Spleen (tissue), 11 donors: ENCODE results near the gene ANO2. TPM values are rescaled to one million over a fixed set of nuclear protein-coding genes. Genes with fewer than 3 reads are reported as not detected.

ENCODE experiments used
- DNase-seq: peaks from one replicate; pipeline ENCODE4 v3.0.0-alpha.2; 2020
- H3K27ac ChIP-seq, 8 donors: fragments of 200-600 bp; sonication (generic) in 7 of 8; 1 replicate in 4 of 8; 2 replicates in 4 of 8; pipeline versions ENCODE4 v1.5.0 to v1.8.0; 2016 to 2021; ENCODE audit warnings: inconsistent platforms in 4 of 8, mild to moderate bottlenecking in 4 of 8, moderate library complexity in 1 of 8
- H3K27me3 ChIP-seq, 7 donors: fragments of 200-600 bp; sonication (generic) in 6 of 7; replicated peaks in 1 of 7; 1 replicate in 4 of 7; 2 replicates in 3 of 7; pipeline versions ENCODE4 v1.5.0 to v1.8.0; 2016 to 2021; ENCODE audit warnings: inconsistent platforms in 3 of 7, mild to moderate bottlenecking in 1 of 7
- H3K36me3 ChIP-seq, 6 donors: fragments of 200-600 bp; sonication (generic) in 5 of 6; 1 replicate in 4 of 6; 2 replicates in 2 of 6; pipeline versions ENCODE4 v1.5.0 to v1.8.0; 2016 to 2021; ENCODE audit warnings: inconsistent platforms in 2 of 6
- H3K4me1 ChIP-seq, 6 donors: fragments of 200-600 bp; sonication (generic) in 5 of 6; 1 replicate in 3 of 6; 2 replicates in 3 of 6; pipeline versions ENCODE4 v1.5.0 to v1.8.0; 2016 to 2021; ENCODE audit warnings: inconsistent platforms in 3 of 6
- H3K4me3 ChIP-seq, 8 donors: fragments of 200-600 bp; sonication (generic) in 7 of 8; 1 replicate in 4 of 8; 2 replicates in 4 of 8; pipeline versions ENCODE4 v1.5.0 to v1.8.0; 2016 to 2021; ENCODE audit warnings: inconsistent platforms in 4 of 8, mild to moderate bottlenecking in 4 of 8, moderate library complexity in 2 of 8
- H3K9me3 ChIP-seq, 8 donors: fragments of 200-600 bp; sonication (generic) in 7 of 8; 1 replicate in 4 of 8; 2 replicates in 4 of 8; pipeline versions ENCODE4 v1.5.0 to v1.8.0; 2016 to 2021; ENCODE audit warnings: inconsistent platforms in 4 of 8
- POLR2A ChIP-seq, 3 donors: fragments of 450-650 bp; IDR thresholded peaks; one replicate each; pipeline ENCODE4 v1.5.1; 2017; ENCODE audit warnings: antibody characterized with exemption in 3 of 3, mild to moderate bottlenecking in 1 of 3
- POLR2AphosphoS5 ChIP-seq, 3 donors: sonication (generic); formaldehyde crosslinking; IDR thresholded peaks; one replicate each; pipeline ENCODE4 v1.5.1; 2017; ENCODE audit warnings: antibody characterized with exemption in 3 of 3
- WGBS, 5 donors: extraction: QIAGEN DNeasy Blood & Tissue Kit in 3 of 5; methylation state at CpG; one replicate each; pipeline versions ENCODE4 v1.1.5 to v1.1.7; 2013 to 2018; 5-methylcytosine and 5-hydroxymethylcytosine counted together
- intact Hi-C: fragments of 100-400 bp; cut with DNase I; formaldehyde crosslinking; loops from one replicate; pipeline ENCODE4 v1.15.0; 2023; ENCODE audit warnings: low total_unique reads
- polyA plus RNA-seq, 3 donors: library from polyadenylated mRNA; stranded (reverse); fragments of 200-250 nt; gene quantifications; one replicate each; pipeline ENCODE4 v1.2.1, GENCODE V29; 2013
- total RNA-seq, 7 donors: library from RNA; depleted of rRNA in 3 of 7; stranded (reverse); fragments of >200 nt in 3 of 7; fragmentation: NEBNext Ultra II Directional in 4 of 7; extraction: Animal tissue kit (Norgen Biotek cat#: 25700) in 4 of 7; gene quantifications; one replicate each; pipeline versions ENCODE4 v1.1.0 to v1.2.1, GENCODE V29; 2016 to 2021
- TF ChIP-seq, protein P1 (sequence below), 11 experiments: fragments of 200-600 bp in 7 of 11; fragments of 450-650 bp in 4 of 11; sonication (generic) in 4 of 11; IDR thresholded peaks in 8 of 11; conservative IDR thresholded peaks in 3 of 11; 1 replicate in 7 of 11; 2 replicates in 4 of 11; pipeline versions ENCODE4 v1.4.0 to v1.8.0; 2016 to 2021; ENCODE audit warnings: antibody characterized with exemption in 11 of 11, inconsistent platforms in 4 of 11, mild to moderate bottlenecking in 1 of 11
- donor health status: healthy with polysubstance abuse.
- donor health status: DM: no; HTN: no; CAD: no; lungs with moderate emphysema.
- donor health status: DM: no; HTN: no; CAD: no.
- donor health status: Bipolar disorder and iron deficiency.
- donor health status: healthy.
- donor health status: DM: no; HTN: no; CAD: no.
- donor health status: DM: yes; HTN: yes; CAD: no.

Gene ANO2
- total and polyA plus RNA-seq, 10 donors, result 1.1 to 35.1 (median 14.2) TPM

DNA sequence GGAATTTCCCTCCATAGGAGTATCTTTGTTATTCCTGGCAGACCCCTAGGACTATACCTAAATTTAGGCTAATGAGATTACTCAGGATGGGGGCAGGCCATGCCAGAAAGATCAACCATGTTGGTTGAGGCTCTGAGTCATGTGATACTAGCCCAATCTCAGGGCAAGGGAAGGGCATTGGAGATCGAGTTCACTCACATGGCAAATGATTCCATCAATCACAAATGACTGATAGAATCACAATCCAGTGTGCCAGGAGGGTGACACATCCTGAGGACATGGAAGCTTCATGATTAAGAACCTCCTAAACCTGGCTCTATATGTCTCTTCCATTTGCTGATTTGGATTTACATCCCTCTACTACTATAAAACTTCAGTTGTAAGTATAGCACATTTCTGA lies 330.8 kb downstream of the ANO2 start:
- no peak for TF ChIP-seq POLR2A (IDR thresholded peaks at IDR 0.05)
- no peak for TF ChIP-seq POLR2AphosphoS5 (IDR thresholded peaks at IDR 0.05)
- TF ChIP-seq, protein P1, sequence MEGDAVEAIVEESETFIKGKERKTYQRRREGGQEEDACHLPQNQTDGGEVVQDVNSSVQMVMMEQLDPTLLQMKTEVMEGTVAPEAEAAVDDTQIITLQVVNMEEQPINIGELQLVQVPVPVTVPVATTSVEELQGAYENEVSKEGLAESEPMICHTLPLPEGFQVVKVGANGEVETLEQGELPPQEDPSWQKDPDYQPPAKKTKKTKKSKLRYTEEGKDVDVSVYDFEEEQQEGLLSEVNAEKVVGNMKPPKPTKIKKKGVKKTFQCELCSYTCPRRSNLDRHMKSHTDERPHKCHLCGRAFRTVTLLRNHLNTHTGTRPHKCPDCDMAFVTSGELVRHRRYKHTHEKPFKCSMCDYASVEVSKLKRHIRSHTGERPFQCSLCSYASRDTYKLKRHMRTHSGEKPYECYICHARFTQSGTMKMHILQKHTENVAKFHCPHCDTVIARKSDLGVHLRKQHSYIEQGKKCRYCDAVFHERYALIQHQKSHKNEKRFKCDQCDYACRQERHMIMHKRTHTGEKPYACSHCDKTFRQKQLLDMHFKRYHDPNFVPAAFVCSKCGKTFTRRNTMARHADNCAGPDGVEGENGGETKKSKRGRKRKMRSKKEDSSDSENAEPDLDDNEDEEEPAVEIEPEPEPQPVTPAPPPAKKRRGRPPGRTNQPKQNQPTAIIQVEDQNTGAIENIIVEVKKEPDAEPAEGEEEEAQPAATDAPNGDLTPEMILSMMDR (IDR thresholded peaks at IDR 0.05 in 8 of 11, conservative IDR thresholded peaks at IDR 0.05 in 3 of 11), result no peak
- H3K27ac ChIP-seq, result no peak overlapping the region
- no peaks in the 10 kb centered on the region for H3K4me1 ChIP-seq
- no peaks in the 10 kb centered on the region for H3K27me3 ChIP-seq
- H3K9me3 ChIP-seq, result no peaks in the 10 kb centered on the region
- no peaks in the 10 kb centered on the region for H3K36me3 ChIP-seq
- intact Hi-C loops, result no loop called here
- no peak overlapping the region for H3K4me3 ChIP-seq
- DNase-seq, result no peak
- WGBS, 5 donors, result 63 to 85% (median 76%) methylated on average over 1 of the region's 1 CpG

DNA sequence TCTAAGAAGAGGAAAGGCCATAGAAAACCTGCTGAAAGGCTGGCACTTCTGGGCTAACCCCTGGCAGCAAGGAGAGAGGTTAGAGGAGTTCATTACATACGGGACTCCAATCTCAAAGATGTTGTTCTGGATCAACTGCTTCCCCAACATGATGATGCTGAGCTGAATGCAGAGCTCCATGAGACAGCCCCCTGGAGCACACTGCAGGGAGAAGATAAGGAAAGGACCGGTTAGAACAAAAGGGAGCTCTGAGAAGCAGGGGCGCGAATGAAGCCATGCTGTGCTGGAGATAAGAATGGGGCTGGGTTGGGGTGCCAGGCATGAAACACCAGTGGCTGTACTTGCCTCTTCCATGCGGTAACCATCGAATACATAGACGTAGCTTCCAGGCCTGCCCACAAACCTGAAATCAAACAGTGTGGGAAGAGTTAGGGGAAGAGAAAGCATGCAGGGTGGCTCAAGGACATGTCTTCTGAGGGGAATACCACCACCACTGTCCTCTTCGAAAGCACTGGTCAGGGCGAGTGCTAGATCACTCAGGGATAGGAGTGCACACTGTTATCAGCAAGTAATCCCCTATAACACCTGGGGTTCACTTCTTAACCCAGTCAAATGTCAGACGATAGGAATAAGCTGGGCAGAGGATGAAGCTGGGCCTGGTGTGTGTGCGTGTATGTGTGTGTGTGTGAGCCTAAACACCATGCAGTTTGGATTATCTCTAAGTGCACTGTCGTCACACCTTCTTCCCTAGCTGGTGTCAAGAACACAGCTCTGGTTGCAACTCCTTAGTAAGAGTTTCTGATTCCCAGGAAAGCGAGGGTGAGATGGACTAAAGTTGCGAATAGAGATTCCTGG lies 332.3 kb downstream of the ANO2 start:
- Histone ChIP-seq H3K27me3 (no peaks in the 10 kb centered on the region), H3K27ac (no peak overlapping the region), H3K4me1 (no peaks in the 10 kb centered on the region), H3K36me3 (no peaks in the 10 kb centered on the region), H3K9me3 (no peaks in the 10 kb centered on the region), H3K4me3 (no peak overlapping the region)
- intact Hi-C loops, result no loop called here
- WGBS, 5 donors, result 75 to 91% (median 86%) methylated on average over 14 of the region's 14 CpGs
- DNase-seq, result no peak
- TF ChIP-seq POLR2A (IDR thresholded peaks at IDR 0.05) (no peak), POLR2AphosphoS5 (IDR thresholded peaks at IDR 0.05) (no peak)
- TF ChIP-seq, protein P1 (IDR thresholded peaks at IDR 0.05 in 8 of 11, conservative IDR thresholded peaks at IDR 0.05 in 3 of 11), result no peak

DNA sequence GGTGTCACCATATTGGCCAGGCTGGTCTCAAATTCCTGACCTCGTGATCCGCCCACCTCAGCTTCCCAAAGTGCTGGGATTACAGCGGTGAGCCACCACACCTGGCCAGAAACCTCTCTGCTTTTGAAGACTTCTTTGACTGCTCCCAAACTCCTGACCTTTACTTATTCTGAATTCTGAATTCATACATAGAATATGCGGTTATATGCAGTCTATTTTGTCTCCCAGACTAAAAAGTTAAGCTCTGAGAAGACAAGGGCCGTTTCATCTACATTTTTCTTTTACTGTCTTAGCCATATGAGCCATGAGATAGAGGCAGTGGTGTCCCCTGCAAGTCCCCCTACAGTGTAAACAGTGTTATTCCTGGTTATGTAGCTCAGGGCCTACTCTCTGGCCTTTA lies 333.9 kb downstream of the ANO2 start:
- Histone ChIP-seq H3K4me3 (no peak overlapping the region), H3K9me3 (no peaks in the 10 kb centered on the region), H3K36me3 (no peaks in the 10 kb centered on the region), H3K27me3 (no peaks in the 10 kb centered on the region), H3K27ac (no peak overlapping the region), H3K4me1 (no peaks in the 10 kb centered on the region)
- no peak for DNase-seq
- WGBS, 5 donors, result 88 to 93% (median 90%) methylated on average over 5 of the region's 5 CpGs
- intact Hi-C loops, result no loop called here
- TF ChIP-seq, protein P1 (IDR thresholded peaks at IDR 0.05 in 8 of 11, conservative IDR thresholded peaks at IDR 0.05 in 3 of 11), result no peak
- TF ChIP-seq POLR2A (IDR thresholded peaks at IDR 0.05), result no peak
- TF ChIP-seq POLR2AphosphoS5 (IDR thresholded peaks at IDR 0.05), result no peak

GRCh38 chr12:5599378-5599777 lies 345.7 kb downstream of the ANO2 start:
- intact Hi-C loops, result no loop called here
- TF ChIP-seq, protein P1 (IDR thresholded peaks at IDR 0.05 in 8 of 11, conservative IDR thresholded peaks at IDR 0.05 in 3 of 11), result no peak
- TF ChIP-seq POLR2A (IDR thresholded peaks at IDR 0.05) (no peak), POLR2AphosphoS5 (IDR thresholded peaks at IDR 0.05) (no peak)
- no peak overlapping the region for H3K4me3 ChIP-seq
- 86 to 93% (median 90%) methylated on average over 4 of the region's 4 CpGs for WGBS, 5 donors
- no peaks in the 10 kb centered on the region for H3K27me3 ChIP-seq
- no peaks in the 10 kb centered on the region for H3K4me1 ChIP-seq
- H3K36me3 ChIP-seq, result no peaks in the 10 kb centered on the region
- H3K27ac ChIP-seq, result no peak overlapping the region
- DNase-seq, result no peak
- H3K9me3 ChIP-seq, result no peaks in the 10 kb centered on the region
